HG03064 (cell line): ENCODE results near the gene EYS.

Source experiments
- ATAC-seq: cut with Tn5 transposase; IDR thresholded peaks from one replicate; pipeline ENCODE4 v1.9.1; 2021; ENCODE audit warnings: low read depth; ENCODE audit not compliant: unreplicated experiment

Gene EYS

DNA sequence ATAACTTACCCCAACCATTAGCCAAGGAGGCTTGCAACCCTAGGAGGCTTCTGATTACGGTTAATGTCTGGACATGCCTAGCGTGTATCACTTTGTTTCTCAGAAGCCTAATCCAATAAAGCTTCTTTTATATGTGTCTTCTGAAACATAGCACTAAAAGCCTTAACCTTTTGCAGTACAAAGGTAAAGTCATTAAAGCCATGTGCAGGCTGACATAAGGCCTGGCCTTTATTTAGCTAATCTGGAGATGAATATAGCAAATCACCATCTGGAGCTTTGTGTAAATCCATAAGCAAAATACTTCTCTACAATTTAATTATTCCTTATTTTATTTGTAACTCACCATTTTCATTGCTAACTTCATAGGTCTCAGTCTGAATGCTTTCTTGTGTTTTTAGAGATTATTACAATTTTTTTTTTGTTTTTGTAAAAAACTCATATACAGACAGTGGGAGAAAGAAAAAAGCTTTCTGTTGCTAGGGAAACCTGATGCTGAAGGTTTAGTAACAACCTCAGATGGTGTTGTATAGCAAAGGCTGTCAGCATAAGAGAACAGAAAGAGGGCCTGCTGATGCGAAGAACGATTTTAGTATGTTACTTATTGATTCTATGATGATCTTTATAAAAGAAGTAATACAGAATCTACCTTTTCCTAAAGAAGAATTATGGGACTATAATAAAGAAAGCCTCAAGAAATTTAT is at the start of gene EYS:
Gene EYS (minus strand): TSS at position 101 of the 701 bp plus-strand sequence. CDS start 211,816 bp downstream, outside the sequence.
- no peak for ATAC-seq

DNA sequence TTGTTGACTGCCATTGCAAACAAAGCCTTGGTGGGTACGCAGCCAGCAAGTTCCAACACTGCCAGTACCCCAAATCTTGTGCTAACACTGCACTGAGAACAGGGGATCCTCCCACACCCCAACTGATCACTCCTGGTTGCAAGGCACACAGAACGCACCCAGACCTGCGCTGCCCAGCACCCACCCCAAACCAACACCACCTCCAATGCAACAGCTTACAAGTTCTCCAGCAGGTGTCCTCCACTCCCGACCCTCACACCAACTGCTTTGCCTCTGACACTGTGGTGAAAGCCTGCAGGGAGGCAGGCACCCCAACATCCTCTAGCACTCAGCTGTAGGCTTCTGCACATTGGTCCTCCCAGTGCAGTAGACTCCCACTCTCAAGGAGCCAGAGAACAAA is 39.3 kb upstream of the EYS start:
- no peak for ATAC-seq

DNA sequence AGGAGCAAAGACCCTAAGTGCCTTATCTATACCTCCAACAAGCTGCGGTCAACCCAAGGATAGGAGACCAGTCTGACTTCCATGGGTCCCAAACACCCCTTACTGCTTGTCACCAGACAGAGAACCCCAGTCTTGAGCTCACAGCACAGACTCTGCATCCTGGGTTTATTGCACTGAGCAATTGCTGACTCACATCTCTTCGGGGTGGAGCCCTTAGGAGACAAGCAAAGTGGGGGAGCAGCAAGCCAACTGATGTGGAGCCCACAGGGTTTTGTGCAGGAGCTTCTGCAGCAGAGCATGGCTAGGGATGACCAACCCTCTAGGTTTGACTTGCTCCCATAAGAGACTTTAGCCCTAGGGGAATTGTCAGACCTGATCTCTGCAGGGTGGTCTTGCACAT is 38.6 kb upstream of the EYS start:
- no peak for ATAC-seq

DNA sequence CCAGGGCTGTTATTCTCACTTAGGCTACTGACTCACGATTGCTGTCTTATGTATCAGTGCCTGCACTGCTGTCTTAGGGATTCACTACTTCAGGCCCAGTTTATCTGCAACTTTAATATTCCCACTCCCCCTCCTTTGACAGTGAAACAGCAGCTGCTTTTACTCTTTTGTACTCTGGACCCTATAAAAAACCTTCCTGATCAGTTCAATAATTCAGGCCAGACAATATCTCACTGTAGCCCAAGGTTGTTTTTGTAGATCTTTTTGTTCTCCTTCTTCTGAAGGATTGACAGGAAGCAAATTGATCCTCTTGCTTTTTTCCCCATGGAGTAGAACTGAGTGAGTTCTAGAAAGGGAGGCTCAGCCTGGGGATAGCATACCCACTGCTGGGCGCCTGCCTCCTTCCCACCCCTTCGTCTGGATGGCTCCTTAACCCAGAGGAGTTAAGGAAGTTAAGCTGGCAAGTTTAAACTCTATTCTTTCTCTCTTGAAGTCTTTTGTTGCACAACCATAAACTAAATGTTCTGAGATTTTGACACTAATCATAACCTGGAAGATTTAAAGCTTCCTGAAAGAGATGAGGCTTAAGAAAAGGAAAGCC is 22.0 kb upstream of the EYS start:
- ATAC-seq: no peak

DNA sequence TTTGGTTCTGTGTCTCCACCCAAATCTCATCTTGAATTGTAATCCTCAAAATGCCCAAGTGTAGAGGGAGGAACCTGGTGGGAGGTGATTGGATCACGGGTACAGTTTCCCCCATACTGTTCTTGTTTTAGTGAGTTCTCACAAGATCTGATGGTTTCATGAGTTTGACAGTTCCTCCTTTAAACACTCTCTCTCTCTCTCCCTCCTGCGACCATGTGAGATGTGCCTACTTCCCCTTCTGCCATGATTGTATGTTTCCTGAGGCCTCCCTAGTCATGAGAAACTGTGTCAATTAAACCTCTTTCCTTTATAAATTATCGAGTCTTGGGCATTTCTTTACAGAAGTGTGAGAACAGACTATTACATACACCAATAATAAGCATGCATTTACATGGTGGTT is 12.1 kb upstream of the EYS start:
- no peak for ATAC-seq

DNA sequence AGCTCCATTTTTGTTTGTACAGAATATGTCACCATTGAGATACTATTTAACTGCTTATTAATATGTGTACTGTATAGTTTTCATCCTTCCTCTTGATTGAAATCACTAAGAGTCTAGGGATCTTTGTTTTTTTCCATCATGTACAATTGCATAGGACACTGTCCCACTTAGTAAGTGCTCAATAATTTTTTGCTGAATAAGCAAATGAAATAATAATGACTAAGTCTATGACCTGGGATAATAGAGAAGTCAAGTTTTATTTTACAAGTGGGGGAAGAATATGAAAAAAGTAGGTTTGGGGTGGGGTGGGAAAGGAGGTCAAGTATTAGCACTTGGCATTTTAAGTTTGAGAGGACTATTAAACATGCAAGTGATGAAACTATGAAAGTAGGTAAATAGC is 4.5 kb upstream of the EYS start:
- ATAC-seq: no peak

DNA sequence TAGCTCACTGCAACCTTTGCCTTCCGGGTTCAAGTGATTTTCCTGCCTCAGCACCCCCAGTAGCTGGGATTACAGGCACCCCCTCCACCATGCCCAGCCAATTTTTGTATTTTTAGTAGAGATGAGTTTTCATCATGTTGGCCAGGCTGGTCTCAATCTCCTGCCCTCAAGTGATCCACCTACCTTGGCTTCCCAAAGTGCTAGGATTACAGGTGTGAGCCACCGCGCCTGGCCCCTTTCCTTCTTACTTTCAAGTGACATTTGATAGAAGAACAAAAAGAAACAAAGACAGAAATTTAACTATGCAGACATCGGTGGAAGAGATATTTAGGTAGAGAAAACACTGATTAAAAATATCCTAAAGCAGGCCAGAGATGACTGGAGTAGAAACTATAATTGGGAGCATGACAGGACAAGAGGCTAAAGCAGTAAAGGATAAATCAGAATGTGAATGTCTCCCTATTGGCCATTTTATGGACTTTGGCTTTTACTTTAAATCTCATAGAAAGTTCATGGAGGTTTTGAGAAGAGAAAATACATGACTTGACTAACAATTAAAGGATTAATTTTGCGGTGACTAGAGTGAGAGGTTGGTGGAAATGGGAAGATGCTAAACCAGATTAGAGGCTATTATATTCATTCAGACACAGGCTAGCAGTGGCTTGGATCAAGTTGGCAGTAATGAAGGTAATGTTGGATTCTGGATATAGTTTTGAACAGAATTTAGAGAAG is 2.2 kb upstream of the EYS start:
- ATAC-seq: no peak

DNA sequence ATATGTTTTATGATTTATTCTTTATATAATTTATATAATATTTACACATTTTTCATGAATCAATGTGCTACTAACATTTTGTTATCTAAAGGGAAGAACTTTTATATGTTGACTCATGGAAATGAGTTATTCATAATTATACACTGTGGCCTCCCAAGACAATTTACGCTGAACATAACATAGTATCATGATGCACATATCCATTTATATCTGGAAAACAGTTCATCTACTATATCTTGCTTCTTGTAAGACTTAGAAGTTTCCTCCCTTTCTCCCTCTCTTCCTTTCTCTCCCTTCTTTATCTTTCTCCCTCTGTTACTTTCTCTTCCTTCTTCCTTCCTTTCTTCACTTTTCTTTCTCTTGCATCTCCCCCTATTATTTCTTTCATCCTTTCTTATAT is 1.1 kb upstream of the EYS start:
- ATAC-seq: no peak

DNA sequence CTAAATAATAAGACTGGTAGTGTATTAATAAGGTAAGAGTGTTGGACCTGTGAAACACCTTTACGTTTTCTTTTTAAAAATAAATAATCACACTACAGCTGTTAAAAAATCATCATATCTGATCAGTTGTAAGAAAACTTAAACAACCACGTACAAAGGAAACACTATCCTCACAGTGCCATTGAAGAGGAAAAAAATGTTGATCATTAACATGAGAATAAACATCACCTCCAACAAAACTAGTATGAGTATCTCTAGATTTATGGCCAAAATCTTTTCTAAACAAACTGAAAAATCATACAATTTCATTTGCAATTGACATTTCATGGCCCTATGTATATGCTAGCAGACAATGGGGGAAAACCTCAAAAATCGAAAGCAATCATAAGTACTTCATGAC is 590 bp downstream of the EYS start:
- ATAC-seq: no peak

DNA sequence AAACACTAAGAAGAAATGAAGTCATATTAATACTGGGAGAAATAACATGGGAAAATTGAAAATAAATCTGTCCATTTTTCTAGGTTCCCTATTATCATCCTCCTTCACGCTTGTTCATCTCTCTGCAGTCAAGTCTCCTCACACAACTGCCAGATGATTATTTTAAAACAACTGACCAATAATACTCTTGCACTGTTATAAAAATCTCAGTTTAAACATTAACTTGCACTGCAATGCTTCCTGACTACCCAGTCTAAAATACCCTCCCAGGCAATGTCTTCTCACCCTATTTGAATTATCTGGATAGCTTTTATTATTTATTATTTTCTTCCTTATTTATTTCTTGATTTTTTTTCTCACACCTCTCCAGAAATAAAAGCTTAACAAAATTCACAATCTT is 5.7 kb downstream of the EYS start:
- ATAC-seq: no peak

DNA sequence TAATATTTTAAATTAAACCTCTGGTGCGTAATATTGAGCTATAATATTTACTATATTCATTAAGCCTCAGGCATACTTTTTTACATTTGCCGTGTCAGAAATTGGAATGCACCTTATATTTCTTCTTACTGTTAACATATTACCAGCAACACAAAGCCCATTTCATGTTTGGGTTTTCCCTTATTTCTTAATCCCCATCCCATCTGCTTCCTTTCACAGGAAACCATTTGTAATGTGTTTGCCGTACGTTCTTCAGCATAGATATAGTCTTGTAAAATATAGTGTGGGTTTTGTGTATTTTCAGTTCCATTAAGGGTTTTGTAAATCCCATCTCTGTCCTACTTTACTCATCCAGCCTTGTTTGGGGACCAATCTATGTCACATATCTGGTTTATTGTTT is 6.5 kb downstream of the EYS start:
- no peak for ATAC-seq

DNA sequence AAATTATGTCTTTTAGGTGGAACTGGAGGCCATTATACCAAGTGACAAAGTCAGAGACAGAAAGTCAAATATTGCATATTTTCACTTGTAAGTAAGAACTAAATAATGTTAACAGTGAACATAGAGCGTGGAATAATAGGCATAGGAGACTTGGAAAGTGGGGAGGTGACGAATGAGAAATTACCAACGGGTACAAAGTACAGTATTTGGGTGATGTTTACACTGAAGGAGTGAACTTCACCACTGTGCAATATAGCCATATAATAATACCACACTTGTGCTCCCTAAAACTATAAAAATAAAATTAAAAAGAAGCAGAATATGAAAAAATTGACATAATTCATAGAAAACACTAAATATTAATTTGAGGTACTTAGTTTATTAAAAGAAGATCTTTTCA is 14.9 kb downstream of the EYS start:
- ATAC-seq: no peak

DNA sequence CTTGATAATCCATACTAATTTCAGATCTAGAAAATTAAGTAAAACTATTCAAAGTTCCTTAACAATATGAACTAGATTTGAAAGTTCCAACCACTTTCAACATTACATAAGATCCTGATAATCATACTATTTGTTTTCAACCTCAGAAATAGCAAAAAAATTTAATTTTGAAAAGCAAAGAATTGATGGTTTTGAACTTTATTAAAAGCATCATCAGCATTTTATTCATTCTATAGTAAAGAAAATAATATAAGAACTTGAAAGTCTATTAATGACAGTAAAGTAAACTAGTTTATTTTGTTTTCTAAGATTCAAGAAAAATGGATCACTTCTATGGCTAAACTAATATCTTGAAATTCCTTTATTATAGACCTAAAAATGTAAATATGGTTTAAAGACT is 26.8 kb downstream of the EYS start:
- no peak for ATAC-seq

DNA sequence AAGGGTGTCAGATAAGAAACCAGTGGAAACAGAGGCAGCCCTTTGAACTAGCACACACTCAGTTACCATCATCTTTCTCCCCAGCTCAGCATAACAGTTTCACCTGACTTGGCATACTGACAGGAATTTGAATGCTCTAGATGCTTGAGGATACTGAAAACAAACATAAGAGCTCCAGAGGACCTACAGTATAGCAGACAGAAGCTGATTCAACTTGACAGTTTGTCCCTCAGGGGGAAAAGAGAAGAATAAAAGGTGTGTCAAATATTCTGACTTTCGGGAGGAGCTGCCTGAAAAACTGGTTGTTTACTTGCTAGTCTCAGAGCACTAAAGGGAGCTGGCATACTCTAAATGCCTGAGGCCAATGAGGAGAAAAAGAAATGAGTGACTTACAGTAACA is 35.1 kb downstream of the EYS start:
- no peak for ATAC-seq

DNA sequence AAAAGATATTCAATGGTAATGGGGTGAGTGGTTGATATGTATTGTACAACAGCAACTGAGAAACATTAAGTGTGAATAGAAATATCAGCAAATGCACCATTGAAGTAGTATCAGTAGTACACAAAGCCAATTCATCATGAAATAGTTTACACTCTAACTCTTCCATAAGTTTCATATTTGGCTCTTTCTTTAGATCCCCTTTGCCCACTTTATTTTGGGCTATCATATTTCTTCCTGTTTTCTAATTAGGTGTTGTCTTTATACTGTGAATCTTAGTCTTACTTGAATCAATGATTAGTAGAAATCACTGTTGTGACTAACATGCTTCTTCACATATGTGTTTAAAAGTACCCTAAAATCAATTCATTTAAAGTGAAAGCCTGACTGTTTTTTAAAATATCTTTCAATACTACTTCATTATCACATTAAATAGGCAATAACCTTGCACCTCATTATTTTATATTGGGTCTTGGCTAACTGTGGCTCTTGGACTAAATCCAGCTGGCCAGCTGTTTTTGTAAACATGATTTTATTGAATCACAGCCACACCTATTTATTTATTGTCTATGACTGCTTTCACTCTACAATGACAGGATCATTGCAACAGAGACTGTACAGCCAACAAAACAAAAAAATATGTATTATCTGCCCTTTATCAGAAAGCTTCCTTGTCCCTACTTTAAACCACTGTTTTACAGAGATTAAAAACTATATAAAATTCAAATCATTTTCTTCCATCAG is 38.9 kb downstream of the EYS start:
- ATAC-seq: no peak

DNA sequence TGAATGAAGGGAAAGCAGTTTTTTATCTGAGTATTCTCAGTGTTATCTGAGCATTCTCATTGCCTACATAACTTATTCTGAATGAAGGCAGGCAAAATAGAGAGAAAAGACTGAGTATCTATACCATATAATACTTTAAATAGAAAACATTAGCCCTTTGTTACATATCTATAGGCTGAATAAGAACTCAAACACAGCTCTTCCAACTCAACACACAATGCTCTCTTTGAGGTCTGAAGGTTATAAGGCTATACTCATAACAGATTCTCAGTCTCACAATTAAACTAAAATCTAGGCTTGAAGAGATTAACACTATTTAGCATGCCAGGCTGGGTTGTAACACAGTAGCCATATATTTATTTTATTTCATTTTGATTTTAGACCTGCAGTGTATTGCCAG is 56.9 kb downstream of the EYS start:
- ATAC-seq: no peak

DNA sequence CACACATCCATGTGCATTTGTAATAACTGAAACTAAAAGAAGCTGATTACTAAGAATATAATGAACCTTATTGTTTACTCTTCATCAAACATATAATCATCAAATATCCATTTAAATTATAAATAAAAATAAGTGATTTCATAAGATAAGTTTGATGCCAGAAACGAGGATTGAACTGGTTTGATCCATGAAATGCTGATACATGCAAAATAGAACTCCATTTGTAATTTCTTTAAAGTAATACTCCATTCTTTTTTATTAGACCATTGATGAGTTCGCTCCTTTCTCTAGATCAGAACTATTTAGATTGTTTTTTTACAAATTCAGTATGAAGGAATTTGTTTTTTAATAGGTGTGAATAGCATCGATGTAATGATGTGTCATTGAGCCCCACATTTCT is 57.6 kb downstream of the EYS start:
- ATAC-seq: no peak

DNA sequence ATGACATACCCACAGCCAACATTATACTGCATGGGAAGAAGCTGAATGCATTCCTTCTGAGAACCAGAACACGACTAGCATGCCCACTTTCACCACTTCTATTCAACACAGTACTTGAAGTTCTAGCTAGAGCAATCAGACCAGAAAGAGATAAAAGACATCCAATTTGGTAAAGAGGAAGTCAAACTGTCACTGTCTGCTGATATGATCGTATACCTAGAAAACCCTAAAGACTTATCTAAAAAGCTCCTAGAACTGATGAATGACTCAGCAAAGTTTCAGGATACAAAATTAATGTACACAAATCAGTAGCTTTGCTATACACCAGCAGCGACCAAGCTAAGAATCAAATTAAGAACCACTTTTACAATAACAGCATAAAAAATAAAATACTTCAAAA is 60.5 kb downstream of the EYS start:
- no peak for ATAC-seq

DNA sequence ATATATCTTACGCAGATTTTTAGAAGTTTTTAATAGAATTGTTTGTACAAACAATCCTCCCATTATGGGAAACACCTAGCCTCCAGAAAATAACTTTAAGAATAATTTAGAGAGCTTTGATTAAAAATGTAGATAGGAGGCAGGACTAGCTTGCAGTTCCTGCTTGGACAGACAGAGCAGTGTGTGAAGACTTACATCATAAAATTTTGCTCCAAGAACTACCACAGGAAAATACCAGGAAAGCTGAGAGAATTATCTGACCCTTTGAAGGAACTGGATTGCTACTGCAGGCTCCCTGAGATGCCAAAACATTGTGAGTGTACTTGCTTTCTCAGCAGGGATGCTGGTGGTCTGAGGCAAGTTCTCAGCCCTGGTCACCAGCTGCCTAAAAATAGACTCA is 64.2 kb downstream of the EYS start:
- no peak for ATAC-seq

DNA sequence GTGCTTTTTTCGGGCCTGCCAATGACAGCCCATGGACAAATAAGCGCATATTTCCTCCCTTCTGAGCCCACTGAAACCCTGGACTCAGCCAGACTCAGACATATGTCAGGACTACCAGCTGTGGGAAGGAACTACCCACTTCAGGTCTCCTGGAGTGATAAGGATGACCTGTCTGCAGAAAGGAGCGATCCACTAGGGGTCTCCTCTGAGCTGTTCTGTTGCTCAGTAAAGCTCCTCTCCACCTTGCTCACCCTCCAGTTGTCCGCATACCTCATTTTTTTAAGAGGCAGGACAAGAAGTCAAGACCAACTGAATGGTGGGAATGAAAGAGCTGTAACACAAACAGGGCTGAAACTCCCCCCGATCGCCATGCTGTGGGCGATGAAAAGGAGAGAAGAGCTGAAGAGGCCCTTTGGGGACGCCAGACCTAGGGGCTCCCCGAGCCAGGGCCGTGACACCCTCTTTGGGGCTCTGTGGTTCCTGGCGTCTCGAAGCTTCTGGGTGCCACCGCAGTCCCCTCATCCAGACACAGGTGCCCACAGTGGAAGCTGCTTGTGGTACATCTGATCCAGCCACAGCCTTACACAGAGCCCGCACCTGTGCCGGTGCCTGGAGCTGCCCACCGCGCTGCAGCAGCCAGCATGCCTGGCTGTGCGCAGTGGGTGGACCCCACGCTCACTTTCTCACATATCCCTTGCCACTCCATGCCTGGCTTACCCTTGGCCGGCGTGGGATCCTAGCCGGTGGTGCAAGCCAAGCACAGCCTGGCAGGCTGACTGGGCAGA is 68.8 kb downstream of the EYS start:
- no peak for ATAC-seq
